Measurements from ENCODE around the gene METTL6. TPM values are rescaled to one million over a fixed set of nuclear protein-coding genes. Genes with fewer than 3 reads are reported as not detected.
"Not testable (repeated sequence)": the region's sequence is repeated elsewhere in the genome, so short reads cannot be mapped to it uniquely, and the experiment has no call there.

The METTL6 gene
- polyA plus RNA-seq, 4 donors, result 6.8 to 17.3 (median 8.1) TPM

GRCh38 chr3:15430624-15431023 lies 3.3 kb upstream of the METTL6 start:
- DNase-seq (peak in 1 of 2 donors; percentile 8), FAIRE-seq (no peak)
- no peaks in the 10 kb centered on the region for H3K9me3 ChIP-seq (ENCODE audit: control insufficient read depth in 2 of 2, insufficient read depth in 1 of 2, low read depth in 1 of 2, low read length in 1 of 2)
- H3K27ac ChIP-seq (ENCODE audit: low read depth in 1 of 3, low read length in 2 of 3), result no peak overlapping the region
- H3K4me1 ChIP-seq (ENCODE audit: control insufficient read depth in 3 of 3, insufficient read depth in 2 of 3, low read depth in 1 of 3, low read length in 2 of 3), result peaks cover 0 to 16% (median 10%) of the 10 kb centered on the region in 3 donors
- peaks cover 13 to 19% (median 14%) of the 10 kb centered on the region in 3 donors for H3K36me3 ChIP-seq (ENCODE audit: control insufficient read depth in 3 of 3, insufficient read depth in 2 of 3, low read depth in 1 of 3, low read length in 3 of 3)
- no peaks in the 10 kb centered on the region for H3K27me3 ChIP-seq (ENCODE audit: control insufficient read depth in 3 of 3, insufficient read depth in 3 of 3, low read length in 3 of 3)
- WGBS, 3 donors, result 53 to 78% (median 69%) methylated on average over 1 of the region's 1 CpG
- no peak overlapping the region for H3K4me3 ChIP-seq (ENCODE audit: low read depth in 1 of 3, low read length in 3 of 3)

GRCh38 chr3:15429080-15429479 lies 1.7 kb upstream of the METTL6 start:
- no peak for DNase-seq
- no peaks in the 10 kb centered on the region for H3K27me3 ChIP-seq (ENCODE audit: control insufficient read depth in 3 of 3, insufficient read depth in 3 of 3, low read length in 3 of 3)
- peak overlapping the region in 2 of 3 donors; percentile 88 to 91 for H3K4me3 ChIP-seq (ENCODE audit: low read depth in 1 of 3, low read length in 3 of 3)
- WGBS, 3 donors, result 72 to 85% (median 83%) methylated on average over 6 of the region's 6 CpGs
- H3K4me1 ChIP-seq (ENCODE audit: control insufficient read depth in 3 of 3, insufficient read depth in 2 of 3, low read depth in 1 of 3, low read length in 2 of 3), result peaks cover 0 to 16% (median 10%) of the 10 kb centered on the region in 3 donors
- no peak overlapping the region for H3K27ac ChIP-seq (ENCODE audit: low read depth in 1 of 3, low read length in 2 of 3)
- peaks cover 4 to 9% (median 7%) of the 10 kb centered on the region in 3 donors for H3K36me3 ChIP-seq (ENCODE audit: control insufficient read depth in 3 of 3, insufficient read depth in 2 of 3, low read depth in 1 of 3, low read length in 3 of 3)
- FAIRE-seq, result no peak
- H3K9me3 ChIP-seq (ENCODE audit: control insufficient read depth in 2 of 2, insufficient read depth in 1 of 2, low read depth in 1 of 2, low read length in 1 of 2), result no peaks in the 10 kb centered on the region

GRCh38 chr3:15428539-15428938 lies 1.2 kb upstream of the METTL6 start:
- H3K27ac ChIP-seq (ENCODE audit: low read depth in 1 of 3, low read length in 2 of 3), result peak overlapping the region in 1 of 3 donors; percentile 62
- H3K4me1 ChIP-seq (ENCODE audit: control insufficient read depth in 3 of 3, insufficient read depth in 2 of 3, low read depth in 1 of 3, low read length in 2 of 3), result peaks cover 0 to 16% (median 10%) of the 10 kb centered on the region in 3 donors
- peak; percentile 20 for DNase-seq
- peak overlapping the region; percentile 83 to 91 (median 88) for H3K4me3 ChIP-seq (ENCODE audit: low read depth in 1 of 3, low read length in 3 of 3)
- no peak for FAIRE-seq
- 4 to 14% (median 8%) methylated on average over 9 of the region's 9 CpGs for WGBS, 3 donors
- H3K27me3 ChIP-seq (ENCODE audit: control insufficient read depth in 3 of 3, insufficient read depth in 3 of 3, low read length in 3 of 3), result no peaks in the 10 kb centered on the region
- peaks cover 4 to 14% (median 6%) of the 10 kb centered on the region in 3 donors for H3K36me3 ChIP-seq (ENCODE audit: control insufficient read depth in 3 of 3, insufficient read depth in 2 of 3, low read depth in 1 of 3, low read length in 3 of 3)
- H3K9me3 ChIP-seq (ENCODE audit: control insufficient read depth in 2 of 2, insufficient read depth in 1 of 2, low read depth in 1 of 2, low read length in 1 of 2), result no peaks in the 10 kb centered on the region

- DNase-seq, result peak; percentile 55 to 57
- 1 to 2% (median 1%) methylated on average over 11 of the region's 11 CpGs for WGBS, 3 donors
- no peaks in the 10 kb centered on the region for H3K27me3 ChIP-seq (ENCODE audit: control insufficient read depth in 3 of 3, insufficient read depth in 3 of 3, low read length in 3 of 3)
- peaks cover 0 to 16% (median 10%) of the 10 kb centered on the region in 3 donors for H3K4me1 ChIP-seq (ENCODE audit: control insufficient read depth in 3 of 3, insufficient read depth in 2 of 3, low read depth in 1 of 3, low read length in 2 of 3)
- H3K27ac ChIP-seq (ENCODE audit: low read depth in 1 of 3, low read length in 2 of 3), result peak overlapping the region; percentile 77 to 88 (median 82)
- H3K36me3 ChIP-seq (ENCODE audit: control insufficient read depth in 3 of 3, insufficient read depth in 2 of 3, low read depth in 1 of 3, low read length in 3 of 3), result peaks cover 4 to 19% (median 6%) of the 10 kb centered on the region in 3 donors
- peak overlapping the region; percentile 83 to 91 (median 88) for H3K4me3 ChIP-seq (ENCODE audit: low read depth in 1 of 3, low read length in 3 of 3)
- FAIRE-seq, result no peak
- no peaks in the 10 kb centered on the region for H3K9me3 ChIP-seq (ENCODE audit: control insufficient read depth in 2 of 2, insufficient read depth in 1 of 2, low read depth in 1 of 2, low read length in 1 of 2)
These were observed 637 bp upstream of the METTL6 start for GRCh38 chr3:15427981-15428380.

- WGBS, 3 donors, result 46 to 54% (median 53%) methylated on average over 16 of the region's 16 CpGs
- no peaks in the 10 kb centered on the region for H3K27me3 ChIP-seq (ENCODE audit: control insufficient read depth in 3 of 3, insufficient read depth in 3 of 3, low read length in 3 of 3)
- FAIRE-seq (no peak), DNase-seq (no peak)
- H3K4me3 ChIP-seq (ENCODE audit: low read depth in 1 of 3, low read length in 3 of 3), result peak overlapping the region; percentile 83 to 91 (median 88)
- peaks cover 4 to 28% (median 7%) of the 10 kb centered on the region in 3 donors for H3K36me3 ChIP-seq (ENCODE audit: control insufficient read depth in 3 of 3, insufficient read depth in 2 of 3, low read depth in 1 of 3, low read length in 3 of 3)
- H3K9me3 ChIP-seq (ENCODE audit: control insufficient read depth in 2 of 2, insufficient read depth in 1 of 2, low read depth in 1 of 2, low read length in 1 of 2), result no peaks in the 10 kb centered on the region
- peaks cover 0 to 16% (median 10%) of the 10 kb centered on the region in 3 donors for H3K4me1 ChIP-seq (ENCODE audit: control insufficient read depth in 3 of 3, insufficient read depth in 2 of 3, low read depth in 1 of 3, low read length in 2 of 3)
- peak overlapping the region in 1 of 3 donors; percentile 88 for H3K27ac ChIP-seq (ENCODE audit: low read depth in 1 of 3, low read length in 2 of 3)
These were observed 695 bp downstream of the METTL6 start for GRCh38 chr3:15426579-15427118.

GRCh38 chr3:15420871-15421270 lies 6.5 kb downstream of the METTL6 start:
- H3K27ac ChIP-seq (ENCODE audit: low read depth in 1 of 3, low read length in 2 of 3), result no peak overlapping the region
- FAIRE-seq, result no peak
- DNase-seq, result no peak
- H3K36me3 ChIP-seq (ENCODE audit: control insufficient read depth in 3 of 3, insufficient read depth in 2 of 3, low read depth in 1 of 3, low read length in 3 of 3), result peaks cover 0 to 32% (median 6%) of the 10 kb centered on the region in 3 donors
- no peak overlapping the region for H3K4me3 ChIP-seq (ENCODE audit: low read depth in 1 of 3, low read length in 3 of 3)
- no peaks in the 10 kb centered on the region for H3K9me3 ChIP-seq (ENCODE audit: control insufficient read depth in 2 of 2, insufficient read depth in 1 of 2, low read depth in 1 of 2, low read length in 1 of 2)
- no peaks in the 10 kb centered on the region for H3K27me3 ChIP-seq (ENCODE audit: control insufficient read depth in 3 of 3, insufficient read depth in 3 of 3, low read length in 3 of 3)
- no peaks in the 10 kb centered on the region for H3K4me1 ChIP-seq (ENCODE audit: control insufficient read depth in 3 of 3, insufficient read depth in 2 of 3, low read depth in 1 of 3, low read length in 2 of 3)
- 79 to 86% (median 85%) methylated on average over 4 of the region's 4 CpGs for WGBS, 3 donors

- 96 to 98% (median 97%) methylated on average over 7 of the region's 7 CpGs for WGBS, 3 donors
- not testable (repeated sequence) for H3K27ac ChIP-seq (ENCODE audit: low read depth in 1 of 3, low read length in 2 of 3); FAIRE-seq; H3K27me3 ChIP-seq (ENCODE audit: control insufficient read depth in 3 of 3, insufficient read depth in 3 of 3, low read length in 3 of 3); H3K4me1 ChIP-seq (ENCODE audit: control insufficient read depth in 3 of 3, insufficient read depth in 2 of 3, low read depth in 1 of 3, low read length in 2 of 3); H3K4me3 ChIP-seq (ENCODE audit: low read depth in 1 of 3, low read length in 3 of 3); H3K9me3 ChIP-seq (ENCODE audit: control insufficient read depth in 2 of 2, insufficient read depth in 1 of 2, low read depth in 1 of 2, low read length in 1 of 2); DNase-seq
- H3K36me3 ChIP-seq (ENCODE audit: control insufficient read depth in 3 of 3, insufficient read depth in 2 of 3, low read depth in 1 of 3, low read length in 3 of 3), result peaks cover 3 to 45% (median 7%) of the 10 kb centered on the region in 3 donors
These were observed 16.4 kb downstream of the METTL6 start for GRCh38 chr3:15410966-15411365.

GRCh38 chr3:15409774-15410173 lies 17.6 kb downstream of the METTL6 start:
- WGBS, 3 donors, result 93 to 98% (median 94%) methylated on average over 2 of the region's 2 CpGs
- DNase-seq (no peak), FAIRE-seq (no peak)
- Histone ChIP-seq H3K36me3 (ENCODE audit: control insufficient read depth in 3 of 3, insufficient read depth in 2 of 3, low read depth in 1 of 3, low read length in 3 of 3) (peaks cover 0 to 41% (median 3%) of the 10 kb centered on the region in 3 donors), H3K27ac (ENCODE audit: low read depth in 1 of 3, low read length in 2 of 3) (no peak overlapping the region), H3K27me3 (ENCODE audit: control insufficient read depth in 3 of 3, insufficient read depth in 3 of 3, low read length in 3 of 3) (no peaks in the 10 kb centered on the region), H3K9me3 (ENCODE audit: control insufficient read depth in 2 of 2, insufficient read depth in 1 of 2, low read depth in 1 of 2, low read length in 1 of 2) (no peaks in the 10 kb centered on the region), H3K4me3 (ENCODE audit: low read depth in 1 of 3, low read length in 3 of 3) (no peak overlapping the region), H3K4me1 (ENCODE audit: control insufficient read depth in 3 of 3, insufficient read depth in 2 of 3, low read depth in 1 of 3, low read length in 2 of 3) (no peaks in the 10 kb centered on the region)

- Histone ChIP-seq H3K36me3 (ENCODE audit: control insufficient read depth in 3 of 3, insufficient read depth in 2 of 3, low read depth in 1 of 3, low read length in 3 of 3) (peaks cover 0 to 35% (median 3%) of the 10 kb centered on the region in 3 donors), H3K9me3 (ENCODE audit: control insufficient read depth in 2 of 2, insufficient read depth in 1 of 2, low read depth in 1 of 2, low read length in 1 of 2) (no peaks in the 10 kb centered on the region), H3K27me3 (ENCODE audit: control insufficient read depth in 3 of 3, insufficient read depth in 3 of 3, low read length in 3 of 3) (no peaks in the 10 kb centered on the region), H3K4me1 (ENCODE audit: control insufficient read depth in 3 of 3, insufficient read depth in 2 of 3, low read depth in 1 of 3, low read length in 2 of 3) (no peaks in the 10 kb centered on the region), H3K27ac (ENCODE audit: low read depth in 1 of 3, low read length in 2 of 3) (no peak overlapping the region), H3K4me3 (ENCODE audit: low read depth in 1 of 3, low read length in 3 of 3) (no peak overlapping the region)
- DNase-seq, result no peak
- FAIRE-seq, result no peak
- 85 to 92% (median 92%) methylated on average over 3 of the region's 3 CpGs for WGBS, 3 donors
These were observed 18.1 kb downstream of the METTL6 start for GRCh38 chr3:15409239-15409638.

Measured in small intestine (tissue), 7 donors.